Stimulated activated effector memory CD8-positive, alpha-beta T cell treated with anti-CD3 and anti-CD28 coated beads, Interleukin-12 subunit alpha, Interleukin-12 subunit beta, amount 100 ng/mL, for 72 hours (primary cell): Measurements from ENCODE around the gene NKX6-2.
"Not testable (repeated sequence)": the region's sequence is repeated elsewhere in the genome, so short reads cannot be mapped to it uniquely, and the experiment has no call there.

Source experiments
- ATAC-seq: fragments of 150-1000 bp; cut with Tn5 transposase; 2 replicates; pipeline ENCODE4 v1.10.0; 2021
- DNase-seq, 2 donors: peaks; one replicate each; pipeline ENCODE4 v3.0.0; 2021 to 2022; ENCODE audit warnings: low spot score in 2 of 2
- H3K27ac Mint-ChIP-seq: one replicate; pipeline ENCODE4 v1.8.0; 2022; ENCODE audit warnings: mild to moderate bottlenecking, mixed read lengths
- H3K36me3 Mint-ChIP-seq: one replicate; pipeline ENCODE4 v1.8.0; 2022; ENCODE audit warnings: mild to moderate bottlenecking, mixed read lengths
- H3K4me1 Mint-ChIP-seq: one replicate; pipeline ENCODE4 v1.8.0; 2022; ENCODE audit warnings: mixed read lengths
- H3K4me3 Mint-ChIP-seq: one replicate; pipeline ENCODE4 v1.8.0; 2022; ENCODE audit warnings: mild to moderate bottlenecking, mixed read lengths
- H3K9me3 Mint-ChIP-seq: one replicate; pipeline ENCODE4 v1.8.0; 2022; ENCODE audit warnings: mixed read lengths

Gene NKX6-2

DNA sequence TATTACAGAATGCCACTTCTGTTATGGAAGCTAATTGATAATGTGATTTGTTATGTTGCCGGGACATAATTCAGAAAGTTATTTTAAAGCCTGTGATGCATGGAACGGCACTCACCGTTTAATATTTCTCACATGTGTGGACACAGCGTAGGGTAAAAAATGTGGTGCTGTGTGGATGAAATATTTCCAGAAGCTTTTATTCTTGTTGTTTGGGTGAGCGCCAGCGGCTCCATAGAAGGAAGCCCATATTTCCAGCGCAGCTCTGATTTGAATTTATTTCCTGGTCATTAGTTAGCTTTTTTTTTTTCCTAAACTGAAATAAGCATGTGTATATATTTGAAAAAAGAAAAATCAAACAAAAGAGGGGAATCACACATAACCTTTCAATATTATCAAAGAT lies 20.2 kb upstream of the NKX6-2 start:
- no peaks in the 10 kb centered on the region for H3K36me3 Mint-ChIP-seq

DNA sequence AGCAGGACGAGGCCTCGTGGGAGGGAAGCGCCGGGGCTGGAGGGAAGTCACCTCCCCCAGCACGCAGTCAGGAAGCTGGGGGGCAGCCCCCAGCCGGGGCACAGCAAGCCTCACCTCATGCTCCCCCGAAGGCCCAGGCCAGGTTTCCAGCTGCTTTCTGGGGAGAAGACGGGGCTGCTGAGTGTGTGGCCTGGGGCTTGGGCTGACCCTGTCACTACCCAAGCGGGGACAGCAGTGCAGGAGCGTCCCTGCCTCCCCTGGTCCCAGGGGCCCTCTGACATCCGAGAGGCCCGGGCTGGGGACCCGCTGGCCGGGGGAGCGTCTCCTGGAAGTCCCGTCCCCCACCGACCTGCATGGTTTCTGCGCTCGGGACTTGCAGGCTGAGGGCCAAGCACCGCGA lies 19.7 kb upstream of the NKX6-2 start:
- no peaks in the 10 kb centered on the region for H3K4me1 Mint-ChIP-seq
- H3K27ac Mint-ChIP-seq, result no peak overlapping the region
- H3K36me3 Mint-ChIP-seq, result no peaks in the 10 kb centered on the region
- ATAC-seq, result no peak
- no peak for DNase-seq
- H3K4me3 Mint-ChIP-seq, result no peak overlapping the region
- no peaks in the 10 kb centered on the region for H3K9me3 Mint-ChIP-seq

More for the DNA sequence above, 20.2 kb upstream of the NKX6-2 start:
- no peak for DNase-seq
- Mint-ChIP-seq H3K4me1 (no peaks in the 10 kb centered on the region), H3K27ac (no peak overlapping the region), H3K4me3 (no peak overlapping the region), H3K9me3 (no peaks in the 10 kb centered on the region)
- no peak for ATAC-seq

DNA sequence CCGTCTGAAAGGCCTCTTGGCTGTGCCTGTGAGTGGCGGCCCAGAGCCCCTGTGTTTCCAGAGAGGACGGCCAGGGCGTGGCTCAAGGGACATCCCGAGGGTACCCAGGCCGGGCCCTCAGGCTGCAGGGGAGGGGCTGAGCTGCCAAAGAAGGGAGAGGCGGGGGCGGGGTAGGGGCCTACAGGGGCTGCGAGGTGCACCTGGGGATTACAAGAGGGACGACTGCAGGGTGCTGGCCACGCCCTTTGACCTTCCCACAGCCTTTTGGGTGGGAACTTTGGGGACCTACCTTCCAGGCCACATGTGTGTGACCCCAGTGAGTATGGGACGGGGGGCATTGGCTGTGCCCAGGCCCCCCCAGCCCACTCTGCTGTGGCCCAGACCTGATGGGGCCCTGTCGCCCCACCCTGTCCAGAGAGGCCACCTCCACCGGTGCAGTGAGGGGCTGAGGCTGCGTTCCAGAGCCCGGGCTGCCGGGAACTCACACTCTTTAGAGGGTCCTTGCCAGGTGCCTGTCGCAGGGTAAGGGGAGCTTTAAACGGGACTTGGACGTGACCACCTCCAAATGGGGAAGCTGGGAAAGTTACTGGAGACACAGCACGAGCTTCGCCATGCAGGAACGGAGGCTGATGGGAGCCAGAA lies 19.0 kb upstream of the NKX6-2 start:
- H3K36me3 Mint-ChIP-seq, result no peaks in the 10 kb centered on the region
- no peak overlapping the region for H3K4me3 Mint-ChIP-seq
- no peaks in the 10 kb centered on the region for H3K9me3 Mint-ChIP-seq
- no peaks in the 10 kb centered on the region for H3K4me1 Mint-ChIP-seq
- no peak overlapping the region for H3K27ac Mint-ChIP-seq
- DNase-seq (no peak), ATAC-seq (no peak)

DNA sequence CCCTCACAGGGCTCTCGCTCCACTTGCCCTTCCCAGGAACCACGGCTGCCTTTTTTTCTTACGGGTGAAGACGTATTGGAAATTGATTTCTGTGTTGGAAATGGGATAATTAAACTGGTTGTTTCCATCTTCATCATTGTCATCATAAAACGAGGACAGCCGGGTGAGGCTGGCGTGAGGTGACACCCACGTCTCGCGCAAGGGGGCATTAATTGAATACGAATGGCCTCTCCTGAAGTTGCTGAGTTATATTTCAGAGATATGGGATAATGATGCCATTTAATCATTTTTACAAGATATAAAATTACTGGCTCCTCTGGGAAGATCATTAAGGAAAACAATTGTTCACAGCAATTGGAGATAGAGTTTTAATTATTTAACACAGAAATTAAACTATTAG lies 18.3 kb upstream of the NKX6-2 start:
- ATAC-seq (no peak), DNase-seq (no peak)
- H3K27ac Mint-ChIP-seq, result no peak overlapping the region

DNA sequence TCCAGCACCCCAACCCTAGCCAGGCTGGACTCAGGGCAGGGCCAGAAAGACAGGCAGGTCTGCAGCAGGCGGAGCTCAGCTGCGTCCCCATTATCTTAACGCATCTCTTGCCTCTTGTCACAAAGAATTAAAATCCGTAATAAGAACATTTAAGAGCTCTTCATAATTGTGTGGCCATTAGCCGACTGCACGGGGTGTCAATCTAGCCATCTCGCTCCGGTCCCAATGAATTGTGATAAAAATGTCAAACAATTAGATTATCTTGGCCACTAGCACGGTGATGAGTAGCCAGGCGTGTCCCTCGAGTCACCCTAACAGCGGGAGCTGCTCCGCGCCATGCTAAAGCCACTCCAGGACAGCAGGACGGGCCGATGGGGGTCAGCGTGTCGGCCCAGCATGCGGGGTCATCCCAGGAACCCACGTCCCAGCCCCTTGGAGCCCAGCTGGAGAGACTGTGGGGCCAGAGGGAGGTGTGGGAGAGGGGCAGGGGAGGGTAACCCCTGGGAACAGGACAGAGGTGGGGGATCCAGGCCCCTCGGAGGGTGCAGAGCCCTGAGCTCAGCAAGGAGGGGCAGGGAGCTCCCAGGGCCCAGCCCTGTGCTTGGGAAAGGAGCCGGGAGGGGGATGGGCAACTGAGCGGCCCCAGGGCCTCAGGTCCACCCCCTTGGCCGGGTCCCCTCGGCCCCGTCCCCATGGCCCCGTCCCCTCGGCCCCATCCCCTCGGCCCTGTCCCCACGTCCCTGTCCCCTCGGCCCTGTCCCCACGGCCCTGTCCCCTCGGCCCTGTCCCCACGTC lies 17.7 kb upstream of the NKX6-2 start:
- H3K9me3 Mint-ChIP-seq, result no peaks in the 10 kb centered on the region
- no peaks in the 10 kb centered on the region for H3K4me1 Mint-ChIP-seq
- H3K4me3 Mint-ChIP-seq, result no peak overlapping the region
- H3K27ac Mint-ChIP-seq, result no peak overlapping the region
- H3K36me3 Mint-ChIP-seq, result no peaks in the 10 kb centered on the region
- ATAC-seq (no peak), DNase-seq (no peak)

More for the DNA sequence above, 18.3 kb upstream of the NKX6-2 start:
- Mint-ChIP-seq H3K4me1 (no peaks in the 10 kb centered on the region), H3K9me3 (no peaks in the 10 kb centered on the region), H3K36me3 (no peaks in the 10 kb centered on the region), H3K4me3 (no peak overlapping the region)

DNA sequence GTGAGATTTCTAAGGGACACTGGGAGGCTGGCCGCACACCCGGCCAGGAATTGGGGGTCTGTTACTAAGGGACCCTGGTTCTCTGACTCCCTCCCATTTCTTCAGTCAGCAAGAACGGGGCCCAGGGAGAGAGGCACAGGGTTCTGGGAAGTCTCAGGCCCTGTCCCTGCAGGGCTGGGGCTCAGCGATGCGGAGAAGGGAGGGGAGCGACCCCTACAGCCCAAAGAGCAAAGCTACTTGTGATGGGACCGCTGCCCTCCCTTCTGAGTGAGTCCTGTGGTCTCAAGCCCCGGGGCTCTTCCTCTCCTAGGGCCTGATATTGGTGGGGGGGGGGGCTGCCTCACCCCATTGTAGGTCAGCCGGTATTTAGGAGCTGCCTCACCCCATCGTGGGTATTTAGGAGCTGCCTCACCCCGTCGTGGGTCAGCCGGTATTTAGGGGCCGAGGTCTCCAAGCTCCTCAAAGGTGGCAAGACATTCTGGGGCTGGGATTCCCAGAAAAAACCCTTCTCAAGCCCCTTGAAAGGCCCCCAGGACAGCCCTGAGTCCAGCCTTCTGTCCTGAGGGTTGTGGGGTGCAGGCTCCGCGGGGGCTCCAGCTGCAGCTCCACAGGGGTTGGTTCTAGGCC lies 16.9 kb upstream of the NKX6-2 start:
- no peak for DNase-seq
- ATAC-seq, result no peak
- Mint-ChIP-seq H3K4me3 (no peak overlapping the region), H3K27ac (no peak overlapping the region), H3K36me3 (no peaks in the 10 kb centered on the region), H3K9me3 (no peaks in the 10 kb centered on the region), H3K4me1 (no peaks in the 10 kb centered on the region)

DNA sequence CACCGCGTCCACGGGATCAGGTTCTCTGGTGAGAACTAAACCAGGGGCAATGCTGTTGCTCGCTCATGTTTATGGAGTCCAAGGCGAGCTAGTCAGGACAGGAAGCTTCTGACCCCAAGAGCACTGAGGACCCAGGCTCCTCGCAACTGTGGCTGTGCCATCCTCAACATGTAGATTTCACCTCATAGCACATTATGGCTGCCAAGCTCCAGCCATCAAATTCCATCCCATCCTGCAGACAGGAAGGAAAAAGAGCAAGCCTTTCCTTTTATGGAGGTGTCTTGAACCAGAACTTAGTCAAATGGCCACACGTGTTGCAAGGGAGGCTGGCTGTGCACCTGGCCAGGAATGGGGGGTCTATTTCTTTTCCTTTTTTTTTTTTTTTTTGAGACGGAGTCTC lies 16.1 kb upstream of the NKX6-2 start:
- DNase-seq (no peak), ATAC-seq (no peak)
- no peak overlapping the region for H3K27ac Mint-ChIP-seq
- H3K4me1 Mint-ChIP-seq, result no peaks in the 10 kb centered on the region
- H3K36me3 Mint-ChIP-seq, result no peaks in the 10 kb centered on the region
- H3K9me3 Mint-ChIP-seq, result no peaks in the 10 kb centered on the region
- no peak overlapping the region for H3K4me3 Mint-ChIP-seq

DNA sequence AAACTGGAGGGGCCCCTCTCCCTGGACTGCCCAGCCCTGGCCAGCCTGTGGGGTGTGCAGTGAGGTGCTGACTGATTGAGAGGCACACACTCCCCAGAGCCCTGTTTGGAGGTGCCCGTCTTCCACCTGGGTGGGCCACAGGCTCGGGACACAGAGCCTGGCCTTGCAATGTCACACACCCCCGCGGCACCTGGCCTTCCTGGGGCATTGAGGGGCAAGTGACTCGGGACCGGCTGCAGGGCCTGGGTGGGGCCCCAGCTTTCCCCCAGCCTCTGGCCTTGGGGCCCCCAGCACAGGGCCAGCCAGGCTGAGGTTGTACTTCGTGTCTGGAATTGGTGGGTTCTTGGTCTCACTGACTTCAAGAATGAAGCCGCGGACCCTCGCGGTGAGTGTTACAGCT lies 13.9 kb upstream of the NKX6-2 start:
- no peak for ATAC-seq
- Mint-ChIP-seq H3K9me3 (no peaks in the 10 kb centered on the region), H3K27ac (no peak overlapping the region), H3K4me1 (no peaks in the 10 kb centered on the region), H3K4me3 (no peak overlapping the region), H3K36me3 (no peaks in the 10 kb centered on the region)
- DNase-seq, result no peak

DNA sequence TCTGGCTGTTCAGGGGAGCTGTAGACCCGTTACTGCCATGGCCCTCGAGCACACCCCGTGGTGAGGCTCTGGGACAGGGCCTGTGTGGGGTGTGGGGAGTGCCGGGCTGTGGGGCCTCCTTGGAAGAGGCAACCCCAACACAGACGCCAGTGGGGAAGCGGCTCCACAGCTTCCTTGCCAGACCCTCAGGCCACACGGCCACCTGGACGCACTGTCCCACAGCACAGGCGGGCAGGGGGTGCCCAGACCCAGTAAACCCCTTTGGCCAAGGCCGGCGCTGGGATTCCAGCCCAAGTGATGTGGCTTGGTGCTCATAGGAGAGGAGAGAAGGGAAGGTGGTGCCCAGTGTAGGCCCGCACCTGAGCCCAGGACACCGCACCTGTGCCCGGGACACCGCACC lies 12.9 kb upstream of the NKX6-2 start:
- Mint-ChIP-seq H3K36me3 (no peaks in the 10 kb centered on the region), H3K9me3 (no peaks in the 10 kb centered on the region)

DNA sequence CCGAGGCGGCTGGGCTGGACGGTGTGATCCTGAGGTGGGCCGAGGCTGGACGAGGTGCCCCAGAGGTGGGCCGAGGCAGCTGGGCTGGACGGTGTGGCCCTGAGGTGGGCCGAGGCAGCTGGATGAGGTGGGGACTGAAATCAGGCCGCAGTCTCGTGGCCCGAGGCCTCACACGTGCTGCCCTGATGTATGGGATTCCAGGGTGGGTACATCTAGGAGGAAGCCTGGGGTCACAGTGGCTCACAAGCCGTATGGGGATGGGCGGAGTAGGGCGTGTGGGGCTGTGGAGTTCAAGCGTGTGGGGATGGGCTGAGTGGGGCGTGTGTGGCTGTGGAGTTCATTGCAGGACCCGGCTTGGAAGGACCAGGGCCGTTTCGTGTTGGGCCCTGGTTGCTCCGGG lies 12.5 kb upstream of the NKX6-2 start:
- no peak overlapping the region for H3K27ac Mint-ChIP-seq
- no peaks in the 10 kb centered on the region for H3K36me3 Mint-ChIP-seq
- H3K4me1 Mint-ChIP-seq, result no peaks in the 10 kb centered on the region
- no peak overlapping the region for H3K4me3 Mint-ChIP-seq
- DNase-seq (no peak), ATAC-seq (peak; percentile 22)
- H3K9me3 Mint-ChIP-seq, result no peaks in the 10 kb centered on the region

More for the DNA sequence above, 12.9 kb upstream of the NKX6-2 start:
- Mint-ChIP-seq H3K4me3 (no peak overlapping the region), H3K27ac (no peak overlapping the region), H3K4me1 (no peaks in the 10 kb centered on the region)
- DNase-seq (no peak), ATAC-seq (peak; percentile 14)

DNA sequence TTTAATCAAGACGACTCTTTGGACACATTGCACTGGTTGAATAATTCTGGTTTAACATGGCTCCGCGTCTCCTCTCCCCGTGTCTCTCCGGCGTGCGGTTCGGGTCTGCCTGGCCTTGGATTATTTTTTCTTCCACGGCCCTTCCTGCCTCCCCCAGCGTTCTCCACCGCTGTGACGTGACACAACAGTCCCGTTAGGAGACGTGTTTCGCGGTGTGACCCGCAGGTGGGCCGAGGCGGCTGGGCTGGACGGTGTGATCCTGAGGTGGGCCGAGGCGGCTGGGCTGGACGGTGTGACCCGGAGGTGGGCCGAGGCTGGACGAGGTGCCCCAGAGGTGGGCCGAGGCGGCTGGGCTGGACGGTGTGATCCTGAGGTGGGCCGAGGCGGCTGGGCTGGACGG lies 12.0 kb upstream of the NKX6-2 start:
- ATAC-seq, H3K27ac Mint-ChIP-seq, H3K9me3 Mint-ChIP-seq, H3K4me1 Mint-ChIP-seq, DNase-seq, H3K4me3 Mint-ChIP-seq, H3K36me3 Mint-ChIP-seq: not testable (repeated sequence)

DNA sequence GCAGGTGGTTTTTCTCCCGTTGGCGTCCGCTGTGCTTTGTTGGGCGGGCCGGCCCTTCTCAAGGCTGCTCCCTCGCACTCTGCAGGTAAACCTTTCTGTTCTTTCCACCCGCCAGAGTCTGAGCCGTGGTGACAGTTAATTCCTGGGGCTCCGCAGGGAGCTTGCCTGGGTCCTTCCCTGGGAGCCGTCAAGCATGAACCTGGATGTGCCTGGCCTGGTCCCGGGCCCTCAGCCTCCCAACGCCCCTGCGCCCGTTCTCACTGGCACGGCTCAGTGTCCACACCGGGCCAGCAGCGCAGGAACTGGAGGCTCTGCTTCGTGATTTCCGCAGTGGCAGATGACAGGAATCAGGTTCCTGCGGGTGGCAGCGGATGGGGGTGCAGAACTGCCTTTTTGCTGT lies 10.9 kb upstream of the NKX6-2 start:
- DNase-seq, result no peak
- no peaks in the 10 kb centered on the region for H3K36me3 Mint-ChIP-seq
- no peaks in the 10 kb centered on the region for H3K9me3 Mint-ChIP-seq
- no peaks in the 10 kb centered on the region for H3K4me1 Mint-ChIP-seq
- ATAC-seq, result no peak
- no peak overlapping the region for H3K4me3 Mint-ChIP-seq
- H3K27ac Mint-ChIP-seq, result no peak overlapping the region

DNA sequence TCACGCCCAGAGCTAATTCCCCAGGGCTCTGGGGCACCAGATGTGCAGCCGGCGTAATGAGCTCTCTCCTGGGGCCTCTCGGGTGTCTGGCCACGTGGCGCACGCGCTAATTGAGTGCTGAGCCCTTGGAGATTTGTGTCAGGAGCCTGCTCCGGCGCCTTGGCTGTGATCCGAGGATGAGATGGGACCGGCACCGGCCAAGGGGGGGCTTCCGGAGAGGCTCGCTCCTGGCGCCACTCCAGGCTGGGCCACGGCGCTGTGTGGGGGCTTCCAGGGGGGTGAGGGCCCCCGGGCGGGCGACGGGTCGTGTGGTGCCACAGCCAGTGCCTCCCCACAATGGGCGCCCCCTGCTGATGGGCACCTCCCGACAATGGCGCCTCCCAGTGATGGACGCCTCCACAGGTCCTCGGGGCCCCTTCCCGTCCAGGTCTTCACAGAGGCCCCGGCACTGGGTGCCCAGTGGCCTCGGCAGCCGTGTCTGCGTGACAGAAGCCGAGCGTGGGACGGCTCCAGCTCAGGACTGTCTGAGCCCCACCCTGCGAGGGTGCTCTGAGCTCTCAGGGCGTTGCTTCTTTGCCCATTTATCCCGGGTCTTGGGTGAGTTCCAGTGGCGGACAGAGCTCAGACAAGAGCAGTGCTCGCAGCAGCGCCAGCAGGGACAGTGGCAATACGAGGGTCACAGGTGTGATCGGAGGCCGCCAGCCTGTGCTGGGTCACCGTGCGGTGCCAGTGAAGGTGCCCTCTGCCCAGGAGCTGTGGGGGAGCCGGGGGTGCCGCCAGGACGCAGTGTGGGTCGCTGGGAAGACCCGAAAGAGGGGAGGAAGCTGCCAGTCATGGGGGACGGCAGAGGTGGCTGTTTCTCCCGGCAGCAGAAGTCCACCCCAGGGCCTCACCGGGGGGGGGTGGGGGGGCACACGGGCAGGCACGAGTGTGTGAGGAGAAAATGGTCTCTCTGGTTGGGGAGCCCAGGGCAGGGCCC lies 8.2 kb upstream of the NKX6-2 start:
- H3K27ac Mint-ChIP-seq, result no peak overlapping the region
- H3K4me1 Mint-ChIP-seq, result no peaks in the 10 kb centered on the region
- H3K9me3 Mint-ChIP-seq, result no peaks in the 10 kb centered on the region
- no peak overlapping the region for H3K4me3 Mint-ChIP-seq
- no peak for ATAC-seq
- no peak for DNase-seq
- H3K36me3 Mint-ChIP-seq, result no peaks in the 10 kb centered on the region

DNA sequence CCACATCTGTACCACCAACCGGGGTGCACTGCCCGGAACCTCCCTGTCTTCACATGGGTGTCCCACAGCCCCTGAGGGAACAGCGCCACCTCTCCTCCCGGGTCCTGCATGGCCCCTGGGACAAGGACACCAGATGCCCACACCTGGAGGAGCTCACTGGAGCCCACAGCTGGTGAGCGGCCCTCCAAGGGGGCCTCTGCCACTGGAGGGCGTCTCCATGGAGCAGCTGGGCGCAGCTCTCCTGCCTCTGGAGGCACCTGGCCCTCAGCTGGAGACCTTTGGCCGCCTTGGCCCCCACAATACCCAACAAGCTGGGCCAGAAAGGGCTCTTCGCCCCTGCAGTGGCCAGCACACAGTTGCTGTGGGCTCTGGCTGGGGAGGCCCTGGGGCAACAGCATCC lies 7.3 kb upstream of the NKX6-2 start:
- Mint-ChIP-seq H3K9me3 (no peaks in the 10 kb centered on the region), H3K27ac (no peak overlapping the region)
- ATAC-seq, result no peak

DNA sequence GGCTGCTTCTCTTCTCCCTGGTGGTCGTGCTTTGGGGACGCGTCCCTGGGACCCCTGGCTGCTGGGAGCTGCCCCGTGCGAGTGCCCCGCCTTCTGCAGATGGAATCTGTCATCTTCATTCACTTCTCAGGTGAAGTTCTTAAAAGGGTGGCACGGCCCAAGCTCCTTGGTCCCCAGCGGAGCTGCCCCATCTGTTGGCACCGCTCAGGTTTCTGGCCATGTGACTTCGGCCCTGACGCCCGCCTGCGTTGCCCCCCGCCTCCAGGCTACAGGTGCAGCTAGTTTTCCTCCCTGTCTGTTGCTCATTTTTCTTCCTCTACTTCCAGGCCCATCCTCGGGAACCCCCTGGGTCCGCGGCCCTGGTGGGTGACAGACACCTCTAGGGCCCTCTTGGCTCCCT lies 6.8 kb upstream of the NKX6-2 start:
- H3K4me1 Mint-ChIP-seq, result no peaks in the 10 kb centered on the region
- no peak for ATAC-seq
- no peak for DNase-seq
- no peak overlapping the region for H3K4me3 Mint-ChIP-seq
- no peaks in the 10 kb centered on the region for H3K9me3 Mint-ChIP-seq
- no peak overlapping the region for H3K27ac Mint-ChIP-seq
- H3K36me3 Mint-ChIP-seq, result no peaks in the 10 kb centered on the region

More for the DNA sequence above, 7.3 kb upstream of the NKX6-2 start:
- no peak for DNase-seq
- Mint-ChIP-seq H3K4me3 (no peak overlapping the region), H3K4me1 (no peaks in the 10 kb centered on the region), H3K36me3 (no peaks in the 10 kb centered on the region)
